ENCODE results near the gene BBS2. TPM values are rescaled to one million over a fixed set of nuclear protein-coding genes. Genes with fewer than 3 reads are reported as not detected.

Gene BBS2
- total RNA-seq, 1 experiment from 2014 or later = 66.2 TPM

- Histone ChIP-seq H3K27me3 (ENCODE audit: low read length) (no peaks in the 10 kb centered on the region), H3K4me1 (ENCODE audit: low read length) (no peaks in the 10 kb centered on the region), H3K79me2 (ENCODE audit: low read length) (no peaks in the 10 kb centered on the region), H4K20me1 (ENCODE audit: insufficient read depth, low read depth, low read length) (no peaks in the 10 kb centered on the region), H2AFZ (ENCODE audit: low read length) (no peak overlapping the region), H3K4me3 (ENCODE audit: low read length) (no peak overlapping the region), H3K9me2 (replicated peaks; ENCODE audit: insufficient read depth, low read length) (no peaks in the 10 kb centered on the region), H3K36me3 (ENCODE audit: insufficient read depth, low read length) (no peaks in the 10 kb centered on the region), H3K4me2 (ENCODE audit: low read depth, low read length, poor library complexity, severe bottlenecking) (no peak overlapping the region), H3K27ac (ENCODE audit: low read length) (no peak overlapping the region), H3K9me3 (ENCODE audit: low read length) (no peaks in the 10 kb centered on the region), H3K9ac (ENCODE audit: low read length) (no peak overlapping the region)
- no peak for DNase-seq
These were observed 18.5 kb upstream of the BBS2 start for GRCh38 chr16:56538331-56538730.

GRCh38 chr16:56534847-56535383 lies 15.1 kb upstream of the BBS2 start:
- H3K9ac ChIP-seq (ENCODE audit: low read length) = no peak overlapping the region
- no peaks in the 10 kb centered on the region for H3K9me2 ChIP-seq (replicated peaks; ENCODE audit: insufficient read depth, low read length)
- no peaks in the 10 kb centered on the region for H3K4me1 ChIP-seq (ENCODE audit: low read length)
- H4K20me1 ChIP-seq (ENCODE audit: insufficient read depth, low read depth, low read length) = no peaks in the 10 kb centered on the region
- H3K27me3 ChIP-seq (ENCODE audit: low read length) = no peaks in the 10 kb centered on the region
- no peaks in the 10 kb centered on the region for H3K9me3 ChIP-seq (ENCODE audit: low read length)
- no peaks in the 10 kb centered on the region for H3K79me2 ChIP-seq (ENCODE audit: low read length)
- no peak overlapping the region for H3K4me3 ChIP-seq (ENCODE audit: low read length)
- H2AFZ ChIP-seq (ENCODE audit: low read length) = no peak overlapping the region
- H3K4me2 ChIP-seq (ENCODE audit: low read depth, low read length, poor library complexity, severe bottlenecking) = no peak overlapping the region
- H3K36me3 ChIP-seq (ENCODE audit: insufficient read depth, low read length) = no peaks in the 10 kb centered on the region
- no peak for DNase-seq
- no peak overlapping the region for H3K27ac ChIP-seq (ENCODE audit: low read length)

- H3K36me3 ChIP-seq (ENCODE audit: insufficient read depth, low read length) = no peaks in the 10 kb centered on the region
- no peak overlapping the region for H3K27ac ChIP-seq (ENCODE audit: low read length)
- no peaks in the 10 kb centered on the region for H3K9me2 ChIP-seq (replicated peaks; ENCODE audit: insufficient read depth, low read length)
- no peaks in the 10 kb centered on the region for H3K4me1 ChIP-seq (ENCODE audit: low read length)
- no peaks in the 10 kb centered on the region for H3K27me3 ChIP-seq (ENCODE audit: low read length)
- no peaks in the 10 kb centered on the region for H4K20me1 ChIP-seq (ENCODE audit: insufficient read depth, low read depth, low read length)
- no peaks in the 10 kb centered on the region for H3K79me2 ChIP-seq (ENCODE audit: low read length)
- H3K4me2 ChIP-seq (ENCODE audit: low read depth, low read length, poor library complexity, severe bottlenecking) = no peak overlapping the region
- DNase-seq = no peak
- H3K9ac ChIP-seq (ENCODE audit: low read length) = no peak overlapping the region
- H3K4me3 ChIP-seq (ENCODE audit: low read length) = no peak overlapping the region
- H2AFZ ChIP-seq (ENCODE audit: low read length) = no peak overlapping the region
- H3K9me3 ChIP-seq (ENCODE audit: low read length) = no peaks in the 10 kb centered on the region
These were observed 12.9 kb upstream of the BBS2 start for GRCh38 chr16:56532714-56533113.

GRCh38 chr16:56530872-56531271 lies 11.0 kb upstream of the BBS2 start:
- Histone ChIP-seq H3K9ac (ENCODE audit: low read length) (no peak overlapping the region), H3K4me2 (ENCODE audit: low read depth, low read length, poor library complexity, severe bottlenecking) (no peak overlapping the region), H3K79me2 (ENCODE audit: low read length) (no peaks in the 10 kb centered on the region), H3K36me3 (ENCODE audit: insufficient read depth, low read length) (no peaks in the 10 kb centered on the region), H2AFZ (ENCODE audit: low read length) (no peak overlapping the region), H3K27me3 (ENCODE audit: low read length) (no peaks in the 10 kb centered on the region), H3K4me3 (ENCODE audit: low read length) (no peak overlapping the region), H4K20me1 (ENCODE audit: insufficient read depth, low read depth, low read length) (no peaks in the 10 kb centered on the region), H3K9me3 (ENCODE audit: low read length) (no peaks in the 10 kb centered on the region), H3K27ac (ENCODE audit: low read length) (no peak overlapping the region), H3K9me2 (replicated peaks; ENCODE audit: insufficient read depth, low read length) (no peaks in the 10 kb centered on the region), H3K4me1 (ENCODE audit: low read length) (no peaks in the 10 kb centered on the region)
- no peak for DNase-seq

- H2AFZ ChIP-seq (ENCODE audit: low read length) = no peak overlapping the region
These were observed 5.4 kb upstream of the BBS2 start for GRCh38 chr16:56525236-56525635.

GRCh38 chr16:56520251-56520577 lies 390 bp upstream of the BBS2 start:
- Histone ChIP-seq H3K36me3 (ENCODE audit: insufficient read depth, low read length) (no peaks in the 10 kb centered on the region), H3K4me1 (ENCODE audit: low read length) (peaks cover 29% of the 10 kb centered on the region), H3K27ac (ENCODE audit: low read length) (no peak overlapping the region), H3K27me3 (ENCODE audit: low read length) (no peaks in the 10 kb centered on the region), H3K9me3 (ENCODE audit: low read length) (no peaks in the 10 kb centered on the region), H2AFZ (ENCODE audit: low read length) (peak overlapping the region; percentile 97), H3K9me2 (replicated peaks; ENCODE audit: insufficient read depth, low read length) (no peaks in the 10 kb centered on the region), H3K79me2 (ENCODE audit: low read length) (peaks cover 27% of the 10 kb centered on the region), H3K4me2 (ENCODE audit: low read depth, low read length, poor library complexity, severe bottlenecking) (peak overlapping the region; percentile 79), H3K9ac (ENCODE audit: low read length) (peak overlapping the region; percentile 92), H3K4me3 (ENCODE audit: low read length) (peak overlapping the region; percentile 96), H4K20me1 (ENCODE audit: insufficient read depth, low read depth, low read length) (no peaks in the 10 kb centered on the region; the same call in 1 of the 2 replicates)
- DNase-seq = no peak

More at GRCh38 chr16:56525236-56525635, 5.4 kb upstream of the BBS2 start:
- H3K9ac ChIP-seq (ENCODE audit: low read length) = no peak overlapping the region
- peaks cover 5% of the 10 kb centered on the region for H3K4me1 ChIP-seq (ENCODE audit: low read length)
- no peak overlapping the region for H3K4me2 ChIP-seq (ENCODE audit: low read depth, low read length, poor library complexity, severe bottlenecking)
- H3K27ac ChIP-seq (ENCODE audit: low read length) = no peak overlapping the region
- no peak overlapping the region for H3K4me3 ChIP-seq (ENCODE audit: low read length)
- no peaks in the 10 kb centered on the region for H3K9me3 ChIP-seq (ENCODE audit: low read length)
- no peaks in the 10 kb centered on the region for H4K20me1 ChIP-seq (ENCODE audit: insufficient read depth, low read depth, low read length)
- no peak for DNase-seq
- H3K36me3 ChIP-seq (ENCODE audit: insufficient read depth, low read length) = no peaks in the 10 kb centered on the region
- no peaks in the 10 kb centered on the region for H3K9me2 ChIP-seq (replicated peaks; ENCODE audit: insufficient read depth, low read length)
- H3K27me3 ChIP-seq (ENCODE audit: low read length) = no peaks in the 10 kb centered on the region
- H3K79me2 ChIP-seq (ENCODE audit: low read length) = no peaks in the 10 kb centered on the region

GRCh38 chr16:56518425-56518824 lies 1.4 kb downstream of the BBS2 start:
- no peaks in the 10 kb centered on the region for H3K27me3 ChIP-seq (ENCODE audit: low read length)
- peaks cover 41% of the 10 kb centered on the region for H3K4me1 ChIP-seq (ENCODE audit: low read length)
- no peak overlapping the region for H2AFZ ChIP-seq (ENCODE audit: low read length)
- no peaks in the 10 kb centered on the region for H3K9me2 ChIP-seq (replicated peaks; ENCODE audit: insufficient read depth, low read length)
- no peaks in the 10 kb centered on the region; the same call in 1 of the 2 replicates for H4K20me1 ChIP-seq (ENCODE audit: insufficient read depth, low read depth, low read length)
- H3K4me3 ChIP-seq (ENCODE audit: low read length) = no peak overlapping the region
- H3K9me3 ChIP-seq (ENCODE audit: low read length) = no peaks in the 10 kb centered on the region
- DNase-seq = no peak
- H3K9ac ChIP-seq (ENCODE audit: low read length) = no peak overlapping the region
- H3K36me3 ChIP-seq (ENCODE audit: insufficient read depth, low read length) = no peaks in the 10 kb centered on the region
- no peak overlapping the region for H3K27ac ChIP-seq (ENCODE audit: low read length)
- H3K4me2 ChIP-seq (ENCODE audit: low read depth, low read length, poor library complexity, severe bottlenecking) = peak overlapping the region; percentile 7
- H3K79me2 ChIP-seq (ENCODE audit: low read length) = peaks cover 39% of the 10 kb centered on the region

GRCh38 chr16:56517206-56517605 lies 2.6 kb downstream of the BBS2 start:
- Histone ChIP-seq H3K36me3 (ENCODE audit: insufficient read depth, low read length) (peaks cover 6% of the 10 kb centered on the region; the same call in 1 of the 2 replicates), H3K27ac (ENCODE audit: low read length) (no peak overlapping the region), H3K4me3 (ENCODE audit: low read length) (no peak overlapping the region), H2AFZ (ENCODE audit: low read length) (no peak overlapping the region), H3K4me1 (ENCODE audit: low read length) (peaks cover 41% of the 10 kb centered on the region), H3K9me3 (ENCODE audit: low read length) (no peaks in the 10 kb centered on the region), H3K9ac (ENCODE audit: low read length) (no peak overlapping the region), H3K79me2 (ENCODE audit: low read length) (peaks cover 49% of the 10 kb centered on the region), H3K27me3 (ENCODE audit: low read length) (no peaks in the 10 kb centered on the region), H3K4me2 (ENCODE audit: low read depth, low read length, poor library complexity, severe bottlenecking) (no peak overlapping the region), H3K9me2 (replicated peaks; ENCODE audit: insufficient read depth, low read length) (no peaks in the 10 kb centered on the region), H4K20me1 (ENCODE audit: insufficient read depth, low read depth, low read length) (no peaks in the 10 kb centered on the region; the same call in 1 of the 2 replicates)
- DNase-seq = no peak
